Keratinocyte (primary cell): ENCODE data around the gene TIPARP.

Experiments
- EZH2 ChIP-seq: IDR thresholded peaks from one replicate; pipeline ENCODE4 v1.6.1; 2012; ENCODE audit warnings: inconsistent platforms, mild to moderate bottlenecking, low read length, moderate library complexity
- TF ChIP-seq, protein P1 (sequence below), 3 experiments: IDR thresholded peaks in 1 of 3; conservative IDR thresholded peaks in 1 of 3; optimal IDR thresholded peaks in 1 of 3; 2 replicates in 2 of 3; 3 replicates in 1 of 3; pipeline versions ENCODE3 to v1.5.1; 2011; ENCODE audit warnings: low read length in 3 of 3, mild to moderate bottlenecking in 3 of 3, moderate library complexity in 2 of 3, control low read depth in 1 of 3, inconsistent platforms in 1 of 3; ENCODE audit not compliant: insufficient read depth in 2 of 3; ENCODE audit errors: extremely low read depth in 1 of 3

DNA sequence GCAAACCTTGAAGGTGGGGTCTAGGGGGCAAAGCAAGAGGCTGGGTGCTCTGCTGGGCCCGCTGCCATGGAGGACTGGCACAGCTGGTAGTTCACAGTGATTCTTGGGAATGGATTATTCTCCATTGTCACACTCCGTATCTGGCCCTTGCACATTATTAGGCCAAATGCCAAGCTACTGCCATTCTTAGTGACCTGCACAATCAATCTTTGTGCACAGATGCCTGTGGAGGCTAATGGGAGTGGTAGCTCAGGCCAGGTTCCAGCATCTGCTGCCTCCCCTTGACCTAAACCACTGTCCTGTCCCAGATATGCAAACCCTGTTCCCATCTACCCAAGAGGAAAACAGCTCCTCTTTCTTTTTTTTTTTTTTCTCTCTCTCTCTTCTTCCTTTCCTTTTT lies 67.5 kb downstream of the TIPARP start:
- TF ChIP-seq, protein P1, sequence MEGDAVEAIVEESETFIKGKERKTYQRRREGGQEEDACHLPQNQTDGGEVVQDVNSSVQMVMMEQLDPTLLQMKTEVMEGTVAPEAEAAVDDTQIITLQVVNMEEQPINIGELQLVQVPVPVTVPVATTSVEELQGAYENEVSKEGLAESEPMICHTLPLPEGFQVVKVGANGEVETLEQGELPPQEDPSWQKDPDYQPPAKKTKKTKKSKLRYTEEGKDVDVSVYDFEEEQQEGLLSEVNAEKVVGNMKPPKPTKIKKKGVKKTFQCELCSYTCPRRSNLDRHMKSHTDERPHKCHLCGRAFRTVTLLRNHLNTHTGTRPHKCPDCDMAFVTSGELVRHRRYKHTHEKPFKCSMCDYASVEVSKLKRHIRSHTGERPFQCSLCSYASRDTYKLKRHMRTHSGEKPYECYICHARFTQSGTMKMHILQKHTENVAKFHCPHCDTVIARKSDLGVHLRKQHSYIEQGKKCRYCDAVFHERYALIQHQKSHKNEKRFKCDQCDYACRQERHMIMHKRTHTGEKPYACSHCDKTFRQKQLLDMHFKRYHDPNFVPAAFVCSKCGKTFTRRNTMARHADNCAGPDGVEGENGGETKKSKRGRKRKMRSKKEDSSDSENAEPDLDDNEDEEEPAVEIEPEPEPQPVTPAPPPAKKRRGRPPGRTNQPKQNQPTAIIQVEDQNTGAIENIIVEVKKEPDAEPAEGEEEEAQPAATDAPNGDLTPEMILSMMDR (optimal IDR thresholded peaks at IDR 0.05 in 1 of 3, IDR thresholded peaks at IDR 0.05 in 1 of 3, conservative IDR thresholded peaks at IDR 0.05 in 1 of 3; ENCODE audit: extremely low read depth in 1 of 3, insufficient read depth in 2 of 3, low read length in 3 of 3), result no peak
- no peak for TF ChIP-seq EZH2
